NB4 (cell line): ENCODE results near the gene CRADD.

Source experiments
- POLR2A ChIP-seq: IDR thresholded peaks from 2 replicates; pipeline ENCODE4 v1.6.1; 2011; ENCODE audit warnings: mild to moderate bottlenecking; ENCODE audit not compliant: insufficient read length; ENCODE audit errors: extremely low read depth
- TF ChIP-seq, protein P1 (sequence below): IDR thresholded peaks from one replicate; pipeline ENCODE4 v1.5.1; 2012; ENCODE audit warnings: low read depth, low read length
- TF ChIP-seq, protein P2 (sequence below): IDR thresholded peaks from 2 replicates; pipeline ENCODE4 v1.6.1; 2011; ENCODE audit warnings: low read depth, low read length

DNA sequence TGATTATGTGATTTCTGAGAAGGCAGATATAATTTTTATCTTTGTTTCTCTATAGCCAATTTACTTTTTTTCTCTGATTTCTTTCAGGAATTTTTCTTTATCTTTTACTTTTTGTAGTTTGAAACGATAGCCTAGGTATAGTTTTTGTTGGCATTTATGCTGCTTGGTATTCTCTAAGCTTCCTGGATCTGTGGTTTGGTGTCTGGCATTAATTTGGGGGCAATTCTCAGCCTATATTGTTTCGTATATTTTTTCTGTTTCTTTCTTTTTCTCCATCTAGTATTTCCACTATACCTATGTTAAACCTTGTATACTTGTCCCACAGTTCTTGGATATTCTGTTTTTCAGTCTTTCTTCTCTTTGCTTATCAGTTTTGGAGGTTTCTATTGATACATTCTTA lies 45.0 kb downstream of the CRADD start:
- TF ChIP-seq, protein P1, sequence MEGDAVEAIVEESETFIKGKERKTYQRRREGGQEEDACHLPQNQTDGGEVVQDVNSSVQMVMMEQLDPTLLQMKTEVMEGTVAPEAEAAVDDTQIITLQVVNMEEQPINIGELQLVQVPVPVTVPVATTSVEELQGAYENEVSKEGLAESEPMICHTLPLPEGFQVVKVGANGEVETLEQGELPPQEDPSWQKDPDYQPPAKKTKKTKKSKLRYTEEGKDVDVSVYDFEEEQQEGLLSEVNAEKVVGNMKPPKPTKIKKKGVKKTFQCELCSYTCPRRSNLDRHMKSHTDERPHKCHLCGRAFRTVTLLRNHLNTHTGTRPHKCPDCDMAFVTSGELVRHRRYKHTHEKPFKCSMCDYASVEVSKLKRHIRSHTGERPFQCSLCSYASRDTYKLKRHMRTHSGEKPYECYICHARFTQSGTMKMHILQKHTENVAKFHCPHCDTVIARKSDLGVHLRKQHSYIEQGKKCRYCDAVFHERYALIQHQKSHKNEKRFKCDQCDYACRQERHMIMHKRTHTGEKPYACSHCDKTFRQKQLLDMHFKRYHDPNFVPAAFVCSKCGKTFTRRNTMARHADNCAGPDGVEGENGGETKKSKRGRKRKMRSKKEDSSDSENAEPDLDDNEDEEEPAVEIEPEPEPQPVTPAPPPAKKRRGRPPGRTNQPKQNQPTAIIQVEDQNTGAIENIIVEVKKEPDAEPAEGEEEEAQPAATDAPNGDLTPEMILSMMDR = no peak
- TF ChIP-seq POLR2A = no peak
- TF ChIP-seq, protein P2, sequence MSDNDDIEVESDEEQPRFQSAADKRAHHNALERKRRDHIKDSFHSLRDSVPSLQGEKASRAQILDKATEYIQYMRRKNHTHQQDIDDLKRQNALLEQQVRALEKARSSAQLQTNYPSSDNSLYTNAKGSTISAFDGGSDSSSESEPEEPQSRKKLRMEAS = no peak
